Caco-2 (cell line): ENCODE data around the gene PPP1R13L. TPM values are rescaled to one million over a fixed set of nuclear protein-coding genes. Genes with fewer than 3 reads are reported as not detected.

ENCODE experiments used
- BruUV-seq: library from RNA; stranded (reverse); fragments of 400-500 nt; replicated peaks from 2 replicates; lab custom pipeline; 2021; lab: Mats Ljungman, UMichigan
- CTCF ChIA-PET: fragments of 300-600 bp; sonication (Branson Sonifier 250); formaldehyde crosslinking; loops from one replicate; lab custom pipeline; 2022; ENCODE audit warnings: antibody characterized with exemption; lab: Charles Lee
- POLR2A ChIA-PET: fragments of 300-600 bp; sonication (Branson Sonifier 250); formaldehyde crosslinking; loops from one replicate; lab custom pipeline; 2022; ENCODE audit warnings: antibody characterized with exemption; lab: Charles Lee
- DNase-seq, 2 experiments: peaks; one replicate each; pipeline versions ENCODE4 v3.0.0 to v3.0.0-alpha.2; 2020 to 2022
- H3K27me3 ChIP-seq: replicated peaks from 2 replicates; pipeline ENCODE4 v1.6.0; 2011; ENCODE audit warnings: low read length; ENCODE audit not compliant: control insufficient read depth, insufficient read depth
- H3K36me3 ChIP-seq: 2 replicates; pipeline ENCODE4 v1.5.1; 2011; ENCODE audit warnings: low read length; ENCODE audit not compliant: control insufficient read depth, insufficient read depth
- H3K4me1 ChIP-seq: fragments of 250-450 bp; sonication (Bioruptor Pico); 2 replicates; pipeline ENCODE4 v1.5.1; 2020; ENCODE audit warnings: mild to moderate bottlenecking
- H3K4me3 ChIP-seq: 2 replicates; pipeline ENCODE4 v1.5.1; 2011; ENCODE audit warnings: low read depth, mild to moderate bottlenecking, control low read depth, low read length
- H3K9me3 ChIP-seq: fragments of 250-450 bp; sonication (Bioruptor Pico); 2 replicates; pipeline ENCODE4 v1.5.1; 2020; ENCODE audit warnings: mild to moderate bottlenecking, moderate library complexity
- H3K27ac Mint-ChIP-seq: one replicate; pipeline ENCODE4 v1.8.0; 2022; ENCODE audit warnings: mixed read lengths; ENCODE audit not compliant: unreplicated experiment
- H3K27me3 Mint-ChIP-seq: one replicate; pipeline ENCODE4 v1.8.0; 2022; ENCODE audit warnings: mixed read lengths; ENCODE audit not compliant: insufficient read depth, unreplicated experiment
- H3K36me3 Mint-ChIP-seq: one replicate; pipeline ENCODE4 v1.8.0; 2022; ENCODE audit warnings: mild to moderate bottlenecking, mixed read lengths; ENCODE audit not compliant: insufficient read depth, unreplicated experiment
- H3K4me1 Mint-ChIP-seq: one replicate; pipeline ENCODE4 v1.8.0; 2022; ENCODE audit warnings: low read depth, mixed read lengths; ENCODE audit not compliant: unreplicated experiment
- H3K4me3 Mint-ChIP-seq: one replicate; pipeline ENCODE4 v1.8.0; 2022; ENCODE audit warnings: mild to moderate bottlenecking, moderate library complexity, mixed read lengths; ENCODE audit not compliant: unreplicated experiment
- H3K9me3 Mint-ChIP-seq: one replicate; pipeline ENCODE4 v1.8.0; 2022; ENCODE audit warnings: mixed read lengths; ENCODE audit not compliant: unreplicated experiment
- intact Hi-C: fragments of 100-400 bp; cut with micrococcal nuclease; formaldehyde crosslinking; loops from one replicate; pipeline ENCODE4 v1.10.0; 2022; ENCODE audit not compliant: unreplicated experiment
- total RNA-seq: library from RNA; stranded (reverse); gene quantifications from 2 replicates; pipeline ENCODE4 v1.2.3, GENCODE V29; 2022
- TF ChIP-seq, protein P1 (sequence below), 2 experiments: fragments of 200-600 bp in 1 of 2; IDR thresholded peaks; 1 replicate in 1 of 2; 2 replicates in 1 of 2; pipeline versions ENCODE4 v1.5.1 to v1.8.0; 2011 to 2022; ENCODE audit warnings: antibody characterized with exemption in 1 of 2, control low read depth in 1 of 2, inconsistent platforms in 1 of 2, low read depth in 1 of 2, low read length in 1 of 2, mild to moderate bottlenecking in 1 of 2, moderate library complexity in 1 of 2; ENCODE audit not compliant: insufficient read depth in 1 of 2, severe bottlenecking in 1 of 2, unreplicated experiment in 1 of 2

PPP1R13L gene
- total RNA-seq, 1 experiment from 2014 or later: 65.8 TPM

DNA sequence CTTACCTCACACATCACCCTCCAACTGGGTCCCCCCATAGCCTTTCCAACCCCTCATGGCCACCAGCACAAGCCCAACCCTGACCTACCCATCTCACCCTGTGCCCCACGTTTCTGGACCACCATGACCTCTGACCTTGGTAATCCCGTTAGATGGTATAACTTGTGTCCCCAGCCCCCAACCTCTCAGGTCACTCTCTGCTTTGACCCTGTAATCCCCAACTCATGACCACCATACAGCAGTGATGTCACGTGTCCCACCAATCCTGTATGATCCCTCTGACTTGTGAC lies 55.8 kb downstream of the PPP1R13L start:
- no peaks in the 10 kb centered on the region; the same call in 1 of the 2 replicates for H3K36me3 ChIP-seq
- H3K4me3 ChIP-seq: no peak overlapping the region
- peak overlapping the region; percentile 56 for H3K27ac Mint-ChIP-seq
- no peak overlapping the region for H3K4me3 Mint-ChIP-seq
- intact Hi-C loops: no loop called here
- H3K4me1 Mint-ChIP-seq: peaks cover 13% of the 10 kb centered on the region
- H3K27me3 ChIP-seq: no peaks in the 10 kb centered on the region
- no TSS peak for BruUV-seq
- ChIA-PET POLR2A (no interaction called here), CTCF (no interaction called here)
- H3K36me3 Mint-ChIP-seq: peaks cover 62% of the 10 kb centered on the region
- H3K9me3 ChIP-seq: no peaks in the 10 kb centered on the region
- no peak for DNase-seq
- peaks cover 6% of the 10 kb centered on the region; the same call in 1 of the 2 replicates for H3K4me1 ChIP-seq
- TF ChIP-seq, protein P1, sequence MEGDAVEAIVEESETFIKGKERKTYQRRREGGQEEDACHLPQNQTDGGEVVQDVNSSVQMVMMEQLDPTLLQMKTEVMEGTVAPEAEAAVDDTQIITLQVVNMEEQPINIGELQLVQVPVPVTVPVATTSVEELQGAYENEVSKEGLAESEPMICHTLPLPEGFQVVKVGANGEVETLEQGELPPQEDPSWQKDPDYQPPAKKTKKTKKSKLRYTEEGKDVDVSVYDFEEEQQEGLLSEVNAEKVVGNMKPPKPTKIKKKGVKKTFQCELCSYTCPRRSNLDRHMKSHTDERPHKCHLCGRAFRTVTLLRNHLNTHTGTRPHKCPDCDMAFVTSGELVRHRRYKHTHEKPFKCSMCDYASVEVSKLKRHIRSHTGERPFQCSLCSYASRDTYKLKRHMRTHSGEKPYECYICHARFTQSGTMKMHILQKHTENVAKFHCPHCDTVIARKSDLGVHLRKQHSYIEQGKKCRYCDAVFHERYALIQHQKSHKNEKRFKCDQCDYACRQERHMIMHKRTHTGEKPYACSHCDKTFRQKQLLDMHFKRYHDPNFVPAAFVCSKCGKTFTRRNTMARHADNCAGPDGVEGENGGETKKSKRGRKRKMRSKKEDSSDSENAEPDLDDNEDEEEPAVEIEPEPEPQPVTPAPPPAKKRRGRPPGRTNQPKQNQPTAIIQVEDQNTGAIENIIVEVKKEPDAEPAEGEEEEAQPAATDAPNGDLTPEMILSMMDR (IDR thresholded peaks at IDR 0.05; ENCODE audit: insufficient read depth in 1 of 2, low read depth in 1 of 2, low read length in 1 of 2, severe bottlenecking in 1 of 2, unreplicated experiment in 1 of 2): no peak
- no peaks in the 10 kb centered on the region for H3K9me3 Mint-ChIP-seq
- H3K27me3 Mint-ChIP-seq: no peaks in the 10 kb centered on the region

DNA sequence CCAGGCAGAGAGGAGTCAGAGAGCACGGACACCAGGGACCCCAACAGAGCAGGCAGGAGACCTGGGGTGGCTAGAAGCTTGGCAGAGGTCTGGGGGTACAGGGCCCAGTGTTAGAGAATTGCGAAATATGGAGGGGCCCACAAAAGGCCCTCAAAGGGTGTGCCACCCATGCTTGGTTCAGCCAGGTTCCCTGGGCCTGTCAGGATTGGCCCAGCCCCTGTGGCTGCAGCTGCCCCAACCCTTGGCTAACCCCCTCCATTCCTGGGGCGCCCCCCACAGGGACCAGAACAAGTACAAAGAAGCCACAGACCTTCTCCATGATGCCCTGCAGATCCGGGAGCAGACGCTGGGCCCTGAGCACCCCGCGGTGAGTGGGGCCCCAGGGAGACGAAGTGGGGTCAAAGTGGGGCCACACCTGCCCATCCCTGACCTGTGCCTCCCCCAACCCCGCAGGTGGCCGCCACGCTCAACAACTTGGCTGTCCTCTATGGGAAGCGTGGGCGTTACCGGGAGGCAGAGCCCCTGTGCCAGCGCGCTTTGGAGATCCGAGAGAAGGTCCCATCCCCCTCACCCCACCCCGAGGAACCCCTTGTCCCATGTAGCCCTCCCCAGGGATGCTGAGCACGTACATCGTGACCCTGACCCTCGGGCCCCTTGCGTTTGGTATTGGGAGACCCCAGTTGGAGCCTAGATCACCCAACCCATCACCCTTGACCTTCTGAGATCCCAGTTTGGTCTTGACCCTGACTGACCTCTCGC lies 56.3 kb downstream of the PPP1R13L start:
- Mint-ChIP-seq H3K36me3 (peaks cover 58% of the 10 kb centered on the region), H3K9me3 (no peaks in the 10 kb centered on the region), H3K4me3 (no peak overlapping the region), H3K27ac (peak overlapping the region; percentile 56), H3K4me1 (peaks cover 13% of the 10 kb centered on the region), H3K27me3 (no peaks in the 10 kb centered on the region)
- BruUV-seq: no TSS peak
- POLR2A ChIA-PET: no interaction called here
- DNase-seq: no peak
- TF ChIP-seq, protein P1 (IDR thresholded peaks at IDR 0.05; ENCODE audit: insufficient read depth in 1 of 2, low read depth in 1 of 2, low read length in 1 of 2, severe bottlenecking in 1 of 2, unreplicated experiment in 1 of 2): no peak
- Histone ChIP-seq H3K9me3 (no peaks in the 10 kb centered on the region), H3K4me3 (no peak overlapping the region), H3K36me3 (no peaks in the 10 kb centered on the region; the same call in 1 of the 2 replicates), H3K4me1 (peaks cover 6% of the 10 kb centered on the region; the same call in 1 of the 2 replicates), H3K27me3 (no peaks in the 10 kb centered on the region)
- intact Hi-C loops: no loop called here
- CTCF ChIA-PET: no interaction called here

GRCh38 chr19:45347570-45348366 lies 57.1 kb downstream of the PPP1R13L start:
- TF ChIP-seq, protein P1 (IDR thresholded peaks at IDR 0.05; ENCODE audit: insufficient read depth in 1 of 2, low read depth in 1 of 2, low read length in 1 of 2, severe bottlenecking in 1 of 2, unreplicated experiment in 1 of 2): no peak
- CTCF ChIA-PET: no interaction called here
- no peaks in the 10 kb centered on the region for H3K27me3 ChIP-seq
- H3K4me3 ChIP-seq: no peak overlapping the region
- intact Hi-C loops: no loop called here
- H3K4me1 Mint-ChIP-seq: peaks cover 13% of the 10 kb centered on the region
- DNase-seq: no peak
- peak overlapping the region; percentile 24 for H3K27ac Mint-ChIP-seq
- H3K27me3 Mint-ChIP-seq: no peaks in the 10 kb centered on the region
- H3K4me1 ChIP-seq: peaks cover 6% of the 10 kb centered on the region; the same call in 1 of the 2 replicates
- no TSS peak for BruUV-seq
- no peak overlapping the region for H3K4me3 Mint-ChIP-seq
- peaks cover 50% of the 10 kb centered on the region for H3K36me3 Mint-ChIP-seq
- no peaks in the 10 kb centered on the region for H3K9me3 ChIP-seq
- H3K9me3 Mint-ChIP-seq: no peaks in the 10 kb centered on the region
- no peaks in the 10 kb centered on the region; the same call in 1 of the 2 replicates for H3K36me3 ChIP-seq
- POLR2A ChIA-PET: no interaction called here
